NCI-H1092 treated with DMSO at 0.1 percent for 48 hours (cell line): ENCODE results near the gene SEMA5A.

Experiments
- DNase-seq: peaks from one replicate; lab custom pipeline; 2025; lab: John Stamatoyannopoulos, UW

SEMA5A gene

GRCh38 chr5:9169557-9169902 lies 376.3 kb downstream of the SEMA5A start:
- DNase-seq: no peak

GRCh38 chr5:9168791-9169556 lies 376.9 kb downstream of the SEMA5A start:
- DNase-seq: no peak

GRCh38 chr5:9166202-9167112 lies 379.4 kb downstream of the SEMA5A start:
- no peak for DNase-seq

GRCh38 chr5:9165546-9165945 lies 380.3 kb downstream of the SEMA5A start:
- DNase-seq: no peak

GRCh38 chr5:9160747-9161146 lies 385.1 kb downstream of the SEMA5A start:
- no peak for DNase-seq

- no peak for DNase-seq
These were observed 388.1 kb downstream of the SEMA5A start for GRCh38 chr5:9157811-9158210.

GRCh38 chr5:9157020-9157419 lies 388.9 kb downstream of the SEMA5A start:
- no peak for DNase-seq

- no peak for DNase-seq
These were observed 389.6 kb downstream of the SEMA5A start for GRCh38 chr5:9156282-9156681.

- no peak for DNase-seq
These were observed 394.0 kb downstream of the SEMA5A start for GRCh38 chr5:9151684-9152427.

- DNase-seq: no peak
These were observed 395.9 kb downstream of the SEMA5A start for GRCh38 chr5:9149988-9150387.

GRCh38 chr5:9148242-9148641 lies 397.6 kb downstream of the SEMA5A start:
- DNase-seq: no peak

- DNase-seq: no peak
These were observed 405.2 kb downstream of the SEMA5A start for GRCh38 chr5:9140711-9141110.

GRCh38 chr5:9140202-9140601 lies 405.7 kb downstream of the SEMA5A start:
- no peak for DNase-seq

- no peak for DNase-seq
These were observed 406.5 kb downstream of the SEMA5A start for GRCh38 chr5:9139344-9139743.

- no peak for DNase-seq
These were observed 417.7 kb downstream of the SEMA5A start for GRCh38 chr5:9128136-9128535.

- DNase-seq: no peak
These were observed 419.4 kb downstream of the SEMA5A start for GRCh38 chr5:9126490-9126889.

GRCh38 chr5:9125852-9126251 lies 420.0 kb downstream of the SEMA5A start:
- DNase-seq: no peak

GRCh38 chr5:9124838-9125237 lies 421.0 kb downstream of the SEMA5A start:
- DNase-seq: no peak

- no peak for DNase-seq
These were observed 421.8 kb downstream of the SEMA5A start for GRCh38 chr5:9124071-9124470.

GRCh38 chr5:9122528-9122927 lies 423.3 kb downstream of the SEMA5A start:
- DNase-seq: no peak

- no peak for DNase-seq
These were observed 424.3 kb downstream of the SEMA5A start for GRCh38 chr5:9121597-9121996.

- no peak for DNase-seq
These were observed 427.0 kb downstream of the SEMA5A start for GRCh38 chr5:9118852-9119251.

GRCh38 chr5:9115093-9115492 lies 430.8 kb downstream of the SEMA5A start:
- DNase-seq: no peak
